Loucy (cell line): Measurements from ENCODE around the gene SHISA6.

ENCODE experiments used
- H2AFZ ChIP-seq: fragments of 200-600 bp; sonication (generic); 2 replicates; pipeline ENCODE4 v1.6.0; 2016; ENCODE audit warnings: antibody characterized with exemption, mild to moderate bottlenecking, low read length, moderate library complexity
- H3F3A ChIP-seq: fragments of 200-600 bp; 2 replicates; pipeline ENCODE4 v1.6.0; 2016; ENCODE audit warnings: antibody characterized with exemption, low read depth, mild to moderate bottlenecking
- H3K27me3 ChIP-seq: fragments of 200-600 bp; sonication (generic); 2 replicates; pipeline ENCODE4 v1.6.1; 2014; ENCODE audit warnings: low read length, mild to moderate bottlenecking; ENCODE audit not compliant: insufficient read depth, poor library complexity, severe bottlenecking
- H3K36me3 ChIP-seq: fragments of 200-600 bp; sonication (generic); 2 replicates; pipeline ENCODE4 v1.6.1; 2016; ENCODE audit warnings: low read length; ENCODE audit not compliant: insufficient read depth
- H3K4me1 ChIP-seq: fragments of 200-600 bp; sonication (generic); 2 replicates; pipeline ENCODE4 v1.5.1; 2014; ENCODE audit warnings: low read length, mild to moderate bottlenecking; ENCODE audit not compliant: insufficient read depth, poor library complexity, severe bottlenecking
- H3K4me2 ChIP-seq: fragments of 200-600 bp; sonication (generic); 2 replicates; pipeline ENCODE4 v1.6.0; 2014; ENCODE audit warnings: antibody characterized with exemption, low read length, low read depth, mild to moderate bottlenecking; ENCODE audit not compliant: poor library complexity, severe bottlenecking
- H3K4me3 ChIP-seq: fragments of 200-600 bp; sonication (generic); 2 replicates; pipeline ENCODE4 v1.5.1; 2014; ENCODE audit warnings: low read length, mild to moderate bottlenecking, mixed read lengths; ENCODE audit not compliant: poor library complexity, severe bottlenecking
- H3K79me2 ChIP-seq: fragments of 200-600 bp; sonication (generic); 2 replicates; pipeline ENCODE4 v1.6.1; 2014; ENCODE audit warnings: low read length; ENCODE audit not compliant: insufficient read depth
- H3K9ac ChIP-seq: fragments of 200-600 bp; sonication (generic); 2 replicates; pipeline ENCODE4 v1.6.0; 2014; ENCODE audit warnings: mild to moderate bottlenecking, low read depth, low read length, moderate library complexity; ENCODE audit not compliant: poor library complexity, severe bottlenecking
- H3K9me2 ChIP-seq: fragments of 200-600 bp; sonication (generic); replicated peaks from 2 replicates; pipeline ENCODE4 v1.6.1; 2016; ENCODE audit warnings: low read depth, low read length, mixed read lengths
- H3K9me3 ChIP-seq: fragments of 200-600 bp; sonication (generic); 2 replicates; pipeline ENCODE4 v1.6.1; 2014; ENCODE audit warnings: mild to moderate bottlenecking, antibody characterized with exemption, low read length, low read depth; ENCODE audit not compliant: insufficient read depth
- H4K20me1 ChIP-seq: fragments of 200-600 bp; sonication (generic); 2 replicates; pipeline ENCODE4 v1.6.0; 2014; ENCODE audit warnings: antibody characterized with exemption, low read length, mild to moderate bottlenecking; ENCODE audit not compliant: insufficient read depth, poor library complexity, severe bottlenecking
- CTCF ChIP-seq: fragments of 200-600 bp; sonication (generic); conservative IDR thresholded peaks from 2 replicates; pipeline ENCODE4 v1.5.1; 2014; ENCODE audit warnings: mild to moderate bottlenecking, antibody characterized with exemption, low read length
- EZH2phosphoT487 ChIP-seq: fragments of 200-600 bp; IDR thresholded peaks from 2 replicates; pipeline ENCODE4 v1.6.1; 2018; ENCODE audit warnings: antibody characterized with exemption, mild to moderate bottlenecking, moderate library complexity, borderline replicate concordance

SHISA6 gene

GRCh38 chr17:11418342-11418741, 177.3 kb downstream of the SHISA6 start:
- no peak overlapping the region for H3K4me3 ChIP-seq
- TF ChIP-seq EZH2phosphoT487, result no peak
- TF ChIP-seq CTCF, result no peak
- H3K9ac ChIP-seq, result no peak overlapping the region
- H2AFZ ChIP-seq, result no peak overlapping the region
- no peaks in the 10 kb centered on the region for H4K20me1 ChIP-seq
- H3K9me3 ChIP-seq, result no peaks in the 10 kb centered on the region; the same call in 1 of the 2 replicates
- no peaks in the 10 kb centered on the region for H3K79me2 ChIP-seq
- no peaks in the 10 kb centered on the region for H3K9me2 ChIP-seq
- H3K4me1 ChIP-seq, result no peaks in the 10 kb centered on the region
- H3K4me2 ChIP-seq, result no peak overlapping the region
- no peaks in the 10 kb centered on the region for H3K27me3 ChIP-seq
- no peaks in the 10 kb centered on the region for H3F3A ChIP-seq
- no peaks in the 10 kb centered on the region for H3K36me3 ChIP-seq

GRCh38 chr17:11430751-11431150, 189.7 kb downstream of the SHISA6 start:
- Histone ChIP-seq H3K79me2 (no peaks in the 10 kb centered on the region), H2AFZ (no peak overlapping the region), H3K9ac (no peak overlapping the region), H3F3A (no peaks in the 10 kb centered on the region), H3K36me3 (no peaks in the 10 kb centered on the region), H3K4me3 (no peak overlapping the region), H3K9me2 (no peaks in the 10 kb centered on the region), H4K20me1 (no peaks in the 10 kb centered on the region), H3K9me3 (no peaks in the 10 kb centered on the region; the same call in 1 of the 2 replicates), H3K4me2 (no peak overlapping the region), H3K27me3 (no peaks in the 10 kb centered on the region), H3K4me1 (no peaks in the 10 kb centered on the region)
- TF ChIP-seq EZH2phosphoT487 (no peak), CTCF (no peak)

- Histone ChIP-seq H3K27me3 (no peaks in the 10 kb centered on the region), H3K9me2 (no peaks in the 10 kb centered on the region), H3K9ac (no peak overlapping the region), H3K4me2 (no peak overlapping the region), H3F3A (no peaks in the 10 kb centered on the region), H3K36me3 (no peaks in the 10 kb centered on the region), H4K20me1 (no peaks in the 10 kb centered on the region), H2AFZ (no peak overlapping the region), H3K79me2 (no peaks in the 10 kb centered on the region), H3K9me3 (no peaks in the 10 kb centered on the region), H3K4me3 (no peak overlapping the region), H3K4me1 (no peaks in the 10 kb centered on the region)
- TF ChIP-seq EZH2phosphoT487, result no peak
- no peak for TF ChIP-seq CTCF
Measured at GRCh38 chr17:11438673-11439072, 197.7 kb downstream of the SHISA6 start.
